ENCODE results near the gene RBL1. TPM values are rescaled to one million over a fixed set of nuclear protein-coding genes. Genes with fewer than 3 reads are reported as not detected.
"Not testable (repeated sequence)": the region's sequence is repeated elsewhere in the genome, so short reads cannot be mapped to it uniquely, and the experiment has no call there.

The RBL1 gene
- total RNA-seq, 2 experiments from 2014 or later = 44.1 to 45.4 TPM

GRCh38 chr20:37007898-37008649 is 87.7 kb downstream of the RBL1 start:
- CTCF ChIA-PET = interaction anchor here (0.6 kb wide), 1 partner anchor 25 kb away, joined by 3 read pairs; no protein-coding TSS in a partner anchor

GRCh38 chr20:37005062-37005942 is 90.5 kb downstream of the RBL1 start:
- CTCF ChIA-PET = not testable (repeated sequence)
- POLR2A ChIA-PET = interaction anchor here (0.7 kb wide), 1 partner anchor 48 kb away, joined by 11 read pairs; no protein-coding TSS in a partner anchor

More at GRCh38 chr20:37007898-37008649, 87.7 kb downstream of the RBL1 start:
- POLR2A ChIA-PET = no interaction called here

GRCh38 chr20:37001634-37002033 is 94.2 kb downstream of the RBL1 start:
- POLR2A ChIA-PET = not testable (repeated sequence)
- CTCF ChIA-PET = interaction anchor here (0.7 kb wide), 1 partner anchor 23 kb away, joined by 5 read pairs; no protein-coding TSS in a partner anchor

GRCh38 chr20:37000171-37000570 is 95.6 kb downstream of the RBL1 start:
- CTCF ChIA-PET = not testable (repeated sequence)

GRCh38 chr20:36998652-36999051 is 97.1 kb downstream of the RBL1 start:
- ChIA-PET POLR2A (no interaction called here), CTCF (no interaction called here)

More at GRCh38 chr20:37000171-37000570, 95.6 kb downstream of the RBL1 start:
- POLR2A ChIA-PET = not testable (repeated sequence)

- ChIA-PET POLR2A (no interaction called here), CTCF (no interaction called here)
Observed at GRCh38 chr20:36997121-36997520, 98.7 kb downstream of the RBL1 start.

GRCh38 chr20:36994221-36994620 is 101.6 kb downstream of the RBL1 start:
- CTCF ChIA-PET = interaction anchor here (1.3 kb wide), 1 partner anchor 15 kb away, joined by 3 read pairs; no protein-coding TSS in a partner anchor

GRCh38 chr20:36992802-36993334 is 102.9 kb downstream of the RBL1 start:
- POLR2A ChIA-PET = interaction anchor here (0.6 to 0.7 kb wide), 2 partner anchors 28 to 107 kb away, joined by 3 to 6 read pairs; no protein-coding TSS in a partner anchor
- CTCF ChIA-PET = interaction anchor here (0.7 kb wide), 1 partner anchor 109 kb away, joined by 3 read pairs; no protein-coding TSS in a partner anchor

More at GRCh38 chr20:36994221-36994620, 101.6 kb downstream of the RBL1 start:
- POLR2A ChIA-PET = not testable (repeated sequence)

- CTCF ChIA-PET = no interaction called here
Observed at GRCh38 chr20:36991703-36992102, 104.1 kb downstream of the RBL1 start.

GRCh38 chr20:36989797-36990196 is 106.0 kb downstream of the RBL1 start:
- ChIA-PET POLR2A (no interaction called here), CTCF (interaction anchor here (1.2 kb wide), 1 partner anchor 105 kb away, joined by 3 read pairs; no protein-coding TSS in a partner anchor)

More at GRCh38 chr20:36991703-36992102, 104.1 kb downstream of the RBL1 start:
- POLR2A ChIA-PET = no interaction called here

- ChIA-PET POLR2A (no interaction called here), CTCF (no interaction called here)
Observed at GRCh38 chr20:36988494-36988966, 107.3 kb downstream of the RBL1 start.

- CTCF ChIA-PET = no interaction called here
- POLR2A ChIA-PET = no interaction called here
Observed at GRCh38 chr20:36984257-36984638, 111.5 kb downstream of the RBL1 start.

- CTCF ChIA-PET = interaction anchor here (1.0 kb wide), 1 partner anchor 19 kb away, joined by 3 read pairs; no protein-coding TSS in a partner anchor
- POLR2A ChIA-PET = no interaction called here
Observed at GRCh38 chr20:36975099-36975818, 120.5 kb downstream of the RBL1 start.

- POLR2A ChIA-PET = no interaction called here
- CTCF ChIA-PET = interaction anchor here (1.0 kb wide), 1 partner anchor 19 kb away, joined by 3 read pairs; no protein-coding TSS in a partner anchor
Observed at GRCh38 chr20:36974660-36975059, 121.1 kb downstream of the RBL1 start.

GRCh38 chr20:36971103-36971502 is 124.7 kb downstream of the RBL1 start:
- ChIA-PET CTCF (interaction anchor here (0.6 kb wide), 1 partner anchor 87 kb away, joined by 4 read pairs; no protein-coding TSS in a partner anchor), POLR2A (no interaction called here)

- POLR2A ChIA-PET = interaction anchor here (0.5 kb wide), 1 partner anchor 124 kb away, joined by 3 read pairs; no protein-coding TSS in a partner anchor
- CTCF ChIA-PET = no interaction called here
Observed at GRCh38 chr20:36969478-36970186, 126.2 kb downstream of the RBL1 start.

GRCh38 chr20:36969051-36969450 is 126.7 kb downstream of the RBL1 start:
- ChIA-PET POLR2A (no interaction called here), CTCF (no interaction called here)

GRCh38 chr20:36967636-36968035 is 128.2 kb downstream of the RBL1 start:
- ChIA-PET CTCF (no interaction called here), POLR2A (no interaction called here)
